HG02588 (cell line): ENCODE data around the gene CHL1.
A peak's percentile ranks its signal among the peaks of the same experiment; 100 is the strongest.

ENCODE experiments used
- ATAC-seq: cut with Tn5 transposase; IDR thresholded peaks from one replicate; pipeline ENCODE4 v1.9.1; 2021; ENCODE audit warnings: mild to moderate bottlenecking, moderate library complexity; ENCODE audit not compliant: unreplicated experiment

CHL1 gene

GRCh38 chr3:196311-197148 lies at the start of gene CHL1:
Gene CHL1 (plus strand): TSS chr3:196763. CDS start chr3:319777, 123,014 bp downstream.
- no peak for ATAC-seq

GRCh38 chr3:151614-152189 lies 44.9 kb upstream of the CHL1 start:
- ATAC-seq, result no peak

GRCh38 chr3:159974-160373 lies 36.6 kb upstream of the CHL1 start:
- ATAC-seq, result no peak

GRCh38 chr3:166071-166470 lies 30.5 kb upstream of the CHL1 start:
- no peak for ATAC-seq

GRCh38 chr3:166799-167198 lies 29.8 kb upstream of the CHL1 start:
- no peak for ATAC-seq

GRCh38 chr3:173886-174285 lies 22.7 kb upstream of the CHL1 start:
- ATAC-seq, result peak; percentile 90

GRCh38 chr3:184976-185375 lies 11.6 kb upstream of the CHL1 start:
- no peak for ATAC-seq

GRCh38 chr3:192215-192929 lies 4.2 kb upstream of the CHL1 start:
- no peak for ATAC-seq

GRCh38 chr3:194001-194400 lies 2.6 kb upstream of the CHL1 start:
- ATAC-seq, result no peak

GRCh38 chr3:194421-194820 lies 2.1 kb upstream of the CHL1 start:
- no peak for ATAC-seq

- no peak for ATAC-seq
Measured at GRCh38 chr3:195666-196065, 897 bp upstream of the CHL1 start.

- ATAC-seq, result peak; percentile 20
Measured at GRCh38 chr3:197149-197827, 725 bp downstream of the CHL1 start.

GRCh38 chr3:197828-198491 lies 1.4 kb downstream of the CHL1 start:
- ATAC-seq, result peak; percentile 43

GRCh38 chr3:199835-200234 lies 3.3 kb downstream of the CHL1 start:
- no peak for ATAC-seq

- no peak for ATAC-seq
Measured at GRCh38 chr3:200758-201325, 4.3 kb downstream of the CHL1 start.

- ATAC-seq, result no peak
Measured at GRCh38 chr3:204102-204501, 7.5 kb downstream of the CHL1 start.

GRCh38 chr3:207973-208372 lies 11.4 kb downstream of the CHL1 start:
- no peak for ATAC-seq

GRCh38 chr3:210669-211068 lies 14.1 kb downstream of the CHL1 start:
- ATAC-seq, result no peak

GRCh38 chr3:212432-212831 lies 15.9 kb downstream of the CHL1 start:
- ATAC-seq, result peak; percentile 97

GRCh38 chr3:217099-217813 lies 20.7 kb downstream of the CHL1 start:
- ATAC-seq, result no peak
